Limb (tissue), 2 donors: ENCODE measurements around the gene PPP1R9A.
A peak's percentile ranks its signal among the peaks of the same experiment; 100 is the strongest.

Source experiments
- DNase-seq, 2 donors: peaks; one replicate each; pipeline ENCODE4 v3.0.0-alpha.2; 2016; ENCODE audit errors: extremely low spot score in 2 of 2

The PPP1R9A gene

DNA sequence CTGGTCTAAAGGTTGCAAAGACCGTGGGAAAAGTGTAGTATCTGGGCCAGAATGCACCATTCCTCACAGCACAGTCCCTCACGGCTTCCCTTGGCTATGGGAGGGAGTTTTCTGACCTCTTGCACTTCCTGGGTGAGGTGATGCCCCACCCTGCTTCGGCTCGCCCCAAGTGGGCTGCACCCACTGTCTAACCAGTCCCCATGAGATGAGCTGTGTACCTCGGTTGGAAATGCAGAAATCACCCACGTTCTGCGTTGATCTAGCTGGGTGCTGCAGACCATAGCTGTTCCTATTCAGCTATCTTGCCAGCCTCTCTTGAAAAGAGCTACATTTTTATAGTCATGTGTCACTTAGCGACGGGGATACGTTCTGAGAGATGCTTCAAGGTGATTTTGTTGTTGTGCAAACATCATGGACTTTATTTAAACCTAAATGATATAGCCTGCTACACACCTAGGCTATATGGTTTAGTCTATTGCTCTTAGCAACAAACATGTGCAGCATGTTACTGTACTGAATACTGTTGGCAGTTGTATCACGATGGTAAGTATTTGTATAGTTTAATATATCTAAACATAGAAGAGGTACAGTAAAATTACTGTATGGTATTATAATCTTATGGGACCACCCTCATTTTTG, 120.0 kb downstream of the PPP1R9A start:
- DNase-seq: no peak

GRCh38 chr7:95028683-95029082, 121.3 kb downstream of the PPP1R9A start:
- no peak for DNase-seq

DNA sequence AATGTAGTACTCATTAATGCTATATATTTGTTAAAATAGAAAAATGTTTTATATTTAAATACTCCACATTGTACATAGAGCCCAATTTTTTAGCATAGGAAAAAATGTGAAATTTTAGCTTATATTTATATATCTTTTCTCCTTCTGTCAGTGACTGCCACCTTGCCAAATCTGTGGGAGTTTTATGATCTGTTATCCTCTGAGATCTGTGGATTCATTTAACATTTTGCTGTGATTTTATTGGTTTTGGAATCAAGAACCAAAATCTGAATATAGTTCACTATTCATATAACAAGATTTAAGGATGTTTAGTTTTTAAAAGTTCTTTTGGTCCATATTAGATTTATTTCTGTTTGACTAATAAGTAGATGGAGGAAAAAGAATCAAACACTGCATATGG, 127.9 kb downstream of the PPP1R9A start:
- DNase-seq: no peak

GRCh38 chr7:95041031-95041430, 133.6 kb downstream of the PPP1R9A start:
- DNase-seq: peak in 1 of 2 donors; percentile 72

DNA sequence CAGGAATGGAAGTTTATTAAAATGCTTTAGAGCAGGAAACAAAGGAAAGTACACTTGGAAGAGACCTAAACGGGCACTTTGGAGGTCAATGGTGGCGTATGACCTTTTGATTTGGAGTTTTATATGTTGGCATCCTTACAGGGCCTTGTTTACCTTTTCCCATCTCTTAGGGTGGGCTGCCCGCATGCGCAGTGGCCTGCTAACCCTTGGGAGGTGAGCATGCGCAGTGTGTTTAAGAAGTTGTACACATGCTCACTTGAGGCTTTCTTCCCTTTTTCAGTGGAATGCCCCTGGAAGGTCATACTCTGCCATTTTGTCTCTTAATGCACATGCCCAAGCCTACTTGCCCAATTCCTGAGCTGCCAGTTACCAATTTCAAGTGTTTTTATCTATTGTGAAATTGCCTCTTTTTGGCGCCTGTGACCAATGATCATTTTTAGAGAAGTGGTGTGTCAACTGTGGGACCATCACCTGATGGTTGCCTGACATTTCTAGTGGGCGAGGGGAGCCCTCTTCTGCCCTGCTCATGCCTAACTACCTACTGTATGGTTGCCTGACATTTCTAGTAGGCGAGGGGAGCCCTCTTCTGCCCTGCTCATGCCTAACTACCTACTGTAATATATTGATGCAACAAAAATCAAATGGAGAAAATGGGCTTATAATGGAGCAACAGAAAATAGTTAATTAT, 138.0 kb downstream of the PPP1R9A start:
- DNase-seq: no peak

- peak in 1 of 2 donors; percentile 58 for DNase-seq
Measured at GRCh38 chr7:95046494-95047240, 139.3 kb downstream of the PPP1R9A start.

DNA sequence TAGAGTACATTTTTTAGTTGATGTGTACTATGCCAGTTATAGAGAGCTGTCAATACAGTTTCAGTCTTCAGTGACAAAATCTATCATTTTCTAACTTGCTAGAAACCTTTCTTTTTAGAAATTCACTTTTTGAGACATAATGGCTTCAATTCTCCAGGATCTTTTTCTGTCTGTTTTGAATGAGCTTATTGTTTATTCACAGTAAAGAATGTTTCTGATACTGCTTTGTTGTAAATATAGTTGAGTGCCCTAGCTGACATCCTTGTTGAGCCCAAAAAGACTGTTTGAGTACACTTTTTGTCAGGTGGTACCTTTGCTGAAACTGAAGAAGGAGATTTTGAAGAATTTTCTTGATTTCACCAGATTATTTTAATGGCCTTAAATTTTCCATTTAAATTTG, 139.9 kb downstream of the PPP1R9A start:
- DNase-seq: no peak

- no peak for DNase-seq
Measured at GRCh38 chr7:95052566-95053094, 145.2 kb downstream of the PPP1R9A start.

- no peak for DNase-seq
Measured at GRCh38 chr7:95054386-95054785, 147.0 kb downstream of the PPP1R9A start.

DNA sequence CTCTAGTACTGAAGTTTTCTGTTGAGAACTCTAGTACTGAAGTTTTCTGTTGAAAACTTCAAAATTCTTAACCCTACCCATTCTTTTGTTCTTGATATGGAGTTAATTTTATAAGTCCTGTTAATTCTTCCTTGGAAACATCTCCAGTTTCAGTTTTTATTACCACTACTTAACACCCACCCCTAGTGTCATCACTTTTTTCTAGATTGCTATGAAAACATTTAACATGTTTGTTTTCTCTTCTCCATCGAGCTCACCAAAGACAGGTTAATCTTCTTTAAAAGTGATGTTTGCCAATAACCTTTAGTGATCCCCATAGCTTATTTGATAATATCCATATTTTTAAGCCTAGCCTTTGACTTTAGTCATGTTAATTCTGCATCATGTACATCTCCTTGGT, 147.9 kb downstream of the PPP1R9A start:
- DNase-seq: no peak

- peak in 1 of 2 donors; percentile 75 for DNase-seq
Measured at GRCh38 chr7:95056107-95056739, 148.8 kb downstream of the PPP1R9A start.

- peak in 1 of 2 donors; percentile 71 for DNase-seq
Measured at GRCh38 chr7:95056901-95057300, 149.5 kb downstream of the PPP1R9A start.

- DNase-seq: no peak
Measured at GRCh38 chr7:95059842-95060313, 152.5 kb downstream of the PPP1R9A start.

DNA sequence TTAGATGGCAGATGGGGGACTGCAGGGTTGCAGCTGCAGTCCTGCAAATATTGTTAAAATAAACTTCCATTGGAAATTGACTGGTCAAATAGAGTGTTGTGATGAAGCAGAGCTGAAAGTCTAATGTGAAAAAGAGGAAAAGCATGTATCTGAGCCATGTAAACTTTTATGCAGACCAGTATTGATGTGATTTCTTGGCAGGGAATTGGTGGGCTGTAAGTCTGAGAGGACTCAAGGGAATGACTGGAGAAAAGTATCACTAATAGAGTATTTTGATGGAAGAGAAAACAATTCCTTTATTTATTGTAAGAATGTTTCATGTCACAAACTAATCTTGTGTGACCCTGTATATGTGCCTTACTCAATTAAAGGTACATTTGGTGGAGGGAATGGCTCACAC, 155.5 kb downstream of the PPP1R9A start:
- DNase-seq: no peak

- DNase-seq: peak in 1 of 2 donors; percentile 86
Measured at GRCh38 chr7:95066737-95067530, 159.5 kb downstream of the PPP1R9A start.

GRCh38 chr7:95088536-95089215, 181.3 kb downstream of the PPP1R9A start:
- DNase-seq: no peak

- DNase-seq: no peak
Measured at GRCh38 chr7:95089414-95090315, 182.3 kb downstream of the PPP1R9A start.

GRCh38 chr7:95092324-95092723, 184.9 kb downstream of the PPP1R9A start:
- DNase-seq: peak in 1 of 2 donors; percentile 73
